Measurements from ENCODE around the gene DAPK3.

GRCh38 chr19:4010808-4011110 lies 39.9 kb upstream of the DAPK3 start:
- no peak for TF ChIP-seq POLR2A (IDR thresholded peaks at IDR 0.05)
- TF ChIP-seq EP300 (IDR thresholded peaks at IDR 0.05) = no peak
